AG04450 (cell line): ENCODE measurements around the gene B4GALT1. TPM values are rescaled to one million over a fixed set of nuclear protein-coding genes. Genes with fewer than 3 reads are reported as not detected.
A peak's percentile ranks its signal among the peaks of the same experiment; 100 is the strongest.

Source experiments
- CTCF ChIA-PET: fragments of 300-600, 350-600 bp; formaldehyde crosslinking; extraction: SDS; loops from one replicate; lab custom pipeline; 2022; ENCODE audit warnings: antibody characterized with exemption, inconsistent platforms; lab: Charles Lee
- POLR2A ChIA-PET: fragments of 350-600 bp; formaldehyde crosslinking; extraction: SDS; loops from one replicate; lab custom pipeline; 2021; ENCODE audit warnings: antibody characterized with exemption, inconsistent platforms; lab: Yijun Ruan, JAX
- DNase-seq: peaks from one replicate; pipeline ENCODE4 v3.0.0-alpha.2; 2011; ENCODE audit warnings: low read depth, low spot score
- H3K27ac ChIP-seq: one replicate; pipeline ENCODE4 v1.5.1; 2012; ENCODE audit warnings: low read depth, low read length, control low read depth
- H3K27me3 ChIP-seq: one replicate; pipeline ENCODE4 v1.6.0; 2012; ENCODE audit warnings: low read length; ENCODE audit not compliant: control insufficient read depth, insufficient read depth
- H3K4me3 ChIP-seq: 2 replicates; pipeline ENCODE4 v1.5.1; 2011; ENCODE audit warnings: mild to moderate bottlenecking, low read depth, low read length, control low read depth
- H3K9me3 ChIP-seq: 2 replicates; pipeline ENCODE4 v1.5.1; 2012; ENCODE audit warnings: low read length; ENCODE audit not compliant: control insufficient read depth, insufficient read depth
- polyA plus RNA-seq: library from polyadenylated mRNA; depleted of rRNA; stranded (reverse); fragments of >200 nt; gene quantifications from 2 replicates; pipeline ENCODE4 v1.2.3, GENCODE V29; 2011
- TF ChIP-seq, protein P1 (sequence below): IDR thresholded peaks from 2 replicates; pipeline ENCODE4 v1.5.1; 2011; ENCODE audit warnings: low read depth, low read length, control low read depth, inconsistent platforms

Gene B4GALT1
- polyA plus RNA-seq, 1 experiment: 57.0 TPM

- no peak for DNase-seq
- POLR2A ChIA-PET: no interaction called here
- Histone ChIP-seq H3K27ac (no peak overlapping the region), H3K4me3 (no peak overlapping the region), H3K27me3 (no peaks in the 10 kb centered on the region), H3K9me3 (no peaks in the 10 kb centered on the region)
- CTCF ChIA-PET: no interaction called here
- TF ChIP-seq, protein P1, sequence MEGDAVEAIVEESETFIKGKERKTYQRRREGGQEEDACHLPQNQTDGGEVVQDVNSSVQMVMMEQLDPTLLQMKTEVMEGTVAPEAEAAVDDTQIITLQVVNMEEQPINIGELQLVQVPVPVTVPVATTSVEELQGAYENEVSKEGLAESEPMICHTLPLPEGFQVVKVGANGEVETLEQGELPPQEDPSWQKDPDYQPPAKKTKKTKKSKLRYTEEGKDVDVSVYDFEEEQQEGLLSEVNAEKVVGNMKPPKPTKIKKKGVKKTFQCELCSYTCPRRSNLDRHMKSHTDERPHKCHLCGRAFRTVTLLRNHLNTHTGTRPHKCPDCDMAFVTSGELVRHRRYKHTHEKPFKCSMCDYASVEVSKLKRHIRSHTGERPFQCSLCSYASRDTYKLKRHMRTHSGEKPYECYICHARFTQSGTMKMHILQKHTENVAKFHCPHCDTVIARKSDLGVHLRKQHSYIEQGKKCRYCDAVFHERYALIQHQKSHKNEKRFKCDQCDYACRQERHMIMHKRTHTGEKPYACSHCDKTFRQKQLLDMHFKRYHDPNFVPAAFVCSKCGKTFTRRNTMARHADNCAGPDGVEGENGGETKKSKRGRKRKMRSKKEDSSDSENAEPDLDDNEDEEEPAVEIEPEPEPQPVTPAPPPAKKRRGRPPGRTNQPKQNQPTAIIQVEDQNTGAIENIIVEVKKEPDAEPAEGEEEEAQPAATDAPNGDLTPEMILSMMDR: no peak
Observed at GRCh38 chr9:33110686-33111085, 56.5 kb downstream of the B4GALT1 start.

DNA sequence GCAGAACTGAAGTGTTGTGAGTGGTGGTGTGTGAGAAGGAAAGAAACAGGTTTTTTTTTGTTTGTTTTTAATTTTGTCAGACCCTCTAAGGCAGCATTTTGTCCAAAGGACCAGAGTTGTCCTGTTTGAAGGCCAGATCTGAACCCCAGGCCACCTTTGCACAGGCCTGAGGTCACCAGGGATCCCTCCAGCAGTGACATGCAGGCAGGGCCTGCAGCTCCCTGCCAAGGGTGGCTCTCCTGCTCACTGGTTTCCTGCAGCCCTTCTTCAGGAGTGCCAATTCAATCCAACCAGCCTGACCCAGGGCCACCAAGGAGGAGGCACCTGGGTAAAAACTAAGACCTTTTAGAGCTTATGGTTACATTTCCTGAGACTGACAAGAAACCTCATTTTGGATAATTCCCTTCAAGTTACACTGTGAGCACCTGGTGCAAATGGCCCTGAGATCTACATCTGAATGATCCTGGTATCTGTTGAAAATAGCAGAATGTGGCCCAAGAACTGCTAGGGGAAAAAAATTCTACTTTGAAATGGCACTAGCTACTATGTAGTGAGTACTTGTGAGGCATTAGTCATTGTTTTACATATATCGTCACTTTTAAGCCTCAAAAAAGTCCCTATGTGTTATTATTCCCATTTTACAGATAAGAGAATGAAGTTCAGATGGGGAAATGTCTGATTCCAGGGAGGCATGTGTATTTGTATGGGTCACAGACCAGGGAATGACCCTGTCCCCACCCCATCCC is 57.1 kb downstream of the B4GALT1 start:
- Histone ChIP-seq H3K9me3 (no peaks in the 10 kb centered on the region), H3K4me3 (no peak overlapping the region), H3K27me3 (no peaks in the 10 kb centered on the region), H3K27ac (no peak overlapping the region)
- no peak for DNase-seq
- CTCF ChIA-PET: no interaction called here
- POLR2A ChIA-PET: no interaction called here
- TF ChIP-seq, protein P1: no peak

- ChIA-PET CTCF (no interaction called here), POLR2A (interaction anchor here (1.1 kb wide), 1 partner anchor 58 kb away, joined by 3 read pairs; the partner anchor contains the start of gene B4GALT1)
- DNase-seq: no peak
- TF ChIP-seq, protein P1: no peak
- H3K27me3 ChIP-seq: no peaks in the 10 kb centered on the region
- no peak overlapping the region for H3K27ac ChIP-seq
- no peaks in the 10 kb centered on the region for H3K9me3 ChIP-seq
- no peak overlapping the region for H3K4me3 ChIP-seq
Observed at GRCh38 chr9:33109097-33109496, 58.0 kb downstream of the B4GALT1 start.

DNA sequence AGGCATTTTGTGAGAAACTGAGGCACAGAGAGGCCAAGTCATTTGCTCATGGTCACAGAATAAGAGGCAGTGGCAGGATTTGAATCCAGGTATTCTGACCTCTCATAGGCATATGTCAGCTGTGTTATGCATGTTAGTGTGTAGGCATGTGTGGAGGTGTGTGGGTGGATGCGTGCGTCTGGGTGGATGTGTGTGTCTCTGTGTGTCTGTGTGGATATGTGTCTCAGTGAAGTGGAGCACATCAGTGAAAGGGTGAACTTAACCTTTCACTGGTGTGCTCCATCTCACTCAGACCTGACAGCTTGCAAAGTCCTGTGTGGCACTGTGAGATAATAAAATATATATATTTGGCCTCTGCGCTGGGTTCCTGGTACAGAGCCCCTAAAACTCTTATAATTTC is 58.7 kb downstream of the B4GALT1 start:
- TF ChIP-seq, protein P1: no peak
- ChIA-PET POLR2A (interaction anchor here (1.1 kb wide), 1 partner anchor 58 kb away, joined by 3 read pairs; the partner anchor contains the start of gene B4GALT1), CTCF (no interaction called here)
- no peaks in the 10 kb centered on the region for H3K9me3 ChIP-seq
- no peak overlapping the region for H3K4me3 ChIP-seq
- no peak for DNase-seq
- no peak overlapping the region for H3K27ac ChIP-seq
- no peaks in the 10 kb centered on the region for H3K27me3 ChIP-seq

GRCh38 chr9:33107762-33108161 is 59.4 kb downstream of the B4GALT1 start:
- DNase-seq: no peak
- POLR2A ChIA-PET: interaction anchor here (0.6 to 1.1 kb wide), 2 partner anchors 74 to 119 kb away, joined by 3 to 5 read pairs; no protein-coding TSS in a partner anchor

More at GRCh38 chr9:33107762-33108161, 59.4 kb downstream of the B4GALT1 start:
- Histone ChIP-seq H3K9me3 (no peaks in the 10 kb centered on the region), H3K27ac (peak overlapping the region; percentile 93), H3K27me3 (no peaks in the 10 kb centered on the region), H3K4me3 (no peak overlapping the region)
- CTCF ChIA-PET: no interaction called here
- TF ChIP-seq, protein P1: no peak
